HL-60 (cell line): ENCODE measurements around the gene GPATCH8.
A peak's percentile ranks its signal among the peaks of the same experiment; 100 is the strongest.

Source experiments
- DNase-seq, 2 experiments: peaks; one replicate each; pipeline ENCODE4 v3.0.0-alpha.2; 2010 to 2020; ENCODE audit warnings: low read depth in 1 of 2, low spot score in 1 of 2
- H3K27ac ChIP-seq: fragments of 250-450 bp; sonication (Bioruptor Pico); replicated peaks from 2 replicates; pipeline ENCODE4 v1.5.1; 2020; ENCODE audit warnings: mild to moderate bottlenecking, moderate library complexity
- H3K27me3 ChIP-seq: fragments of 250-450 bp; sonication (Bioruptor Pico); 2 replicates; pipeline ENCODE4 v1.5.1; 2021; ENCODE audit warnings: mild to moderate bottlenecking, moderate library complexity; ENCODE audit not compliant: insufficient read depth, poor library complexity, severe bottlenecking
- H3K4me3 ChIP-seq: replicated peaks from 2 replicates; pipeline ENCODE4 v1.5.1; 2011; ENCODE audit warnings: mild to moderate bottlenecking, control low read depth, low read length; ENCODE audit not compliant: insufficient read depth
- GABPA ChIP-seq: IDR thresholded peaks from 2 replicates; pipeline ENCODE4 v1.6.1; 2012; ENCODE audit warnings: low read depth
- POLR2AphosphoS5 ChIP-seq: IDR thresholded peaks from 2 replicates; pipeline ENCODE4 v1.6.1; 2012; ENCODE audit warnings: low read depth
- SPI1 ChIP-seq: IDR thresholded peaks from 2 replicates; pipeline ENCODE4 v1.6.1; 2012; ENCODE audit warnings: low read depth, mild to moderate bottlenecking, borderline replicate concordance
- TF ChIP-seq, protein P1 (sequence below): IDR thresholded peaks from one replicate; pipeline ENCODE4 v1.5.1; 2011; ENCODE audit warnings: low read length, control low read depth, inconsistent platforms; ENCODE audit not compliant: insufficient read depth
- TF ChIP-seq, protein P2 (sequence below): IDR thresholded peaks from 2 replicates; pipeline ENCODE4 v1.6.1; 2012; ENCODE audit warnings: low read depth; ENCODE audit not compliant: insufficient replicate concordance

GPATCH8 gene

DNA sequence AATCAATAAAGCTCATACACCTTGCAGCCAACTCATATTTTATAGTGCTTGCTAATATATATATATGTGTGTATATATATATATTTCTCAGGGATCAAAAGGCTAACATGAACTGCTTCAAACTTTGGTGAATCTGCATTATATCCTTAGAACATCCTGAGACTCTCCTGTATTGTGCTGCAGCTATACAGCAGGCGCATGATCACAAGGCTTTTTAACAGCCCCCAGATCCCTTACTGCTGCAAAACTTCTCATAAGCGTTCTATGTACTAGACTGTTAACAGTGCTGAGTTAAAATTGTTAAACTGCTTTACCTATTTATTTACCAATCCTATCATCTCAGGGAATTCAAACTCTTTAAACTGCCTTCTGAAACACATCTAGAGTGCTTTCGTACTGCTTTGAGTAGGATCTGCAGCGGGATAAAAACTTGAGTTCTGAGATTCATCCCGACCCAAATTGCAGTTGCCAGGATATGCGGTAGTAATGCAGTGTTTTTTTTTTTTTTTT, 1.3 kb downstream of the GPATCH8 start:
- no peaks in the 10 kb centered on the region for H3K27me3 ChIP-seq
- H3K27ac ChIP-seq, result no peak overlapping the region; the same call in 1 of the 2 replicates
- H3K4me3 ChIP-seq, result peak overlapping the region; percentile 93
- no peak for DNase-seq
- TF ChIP-seq, protein P1, sequence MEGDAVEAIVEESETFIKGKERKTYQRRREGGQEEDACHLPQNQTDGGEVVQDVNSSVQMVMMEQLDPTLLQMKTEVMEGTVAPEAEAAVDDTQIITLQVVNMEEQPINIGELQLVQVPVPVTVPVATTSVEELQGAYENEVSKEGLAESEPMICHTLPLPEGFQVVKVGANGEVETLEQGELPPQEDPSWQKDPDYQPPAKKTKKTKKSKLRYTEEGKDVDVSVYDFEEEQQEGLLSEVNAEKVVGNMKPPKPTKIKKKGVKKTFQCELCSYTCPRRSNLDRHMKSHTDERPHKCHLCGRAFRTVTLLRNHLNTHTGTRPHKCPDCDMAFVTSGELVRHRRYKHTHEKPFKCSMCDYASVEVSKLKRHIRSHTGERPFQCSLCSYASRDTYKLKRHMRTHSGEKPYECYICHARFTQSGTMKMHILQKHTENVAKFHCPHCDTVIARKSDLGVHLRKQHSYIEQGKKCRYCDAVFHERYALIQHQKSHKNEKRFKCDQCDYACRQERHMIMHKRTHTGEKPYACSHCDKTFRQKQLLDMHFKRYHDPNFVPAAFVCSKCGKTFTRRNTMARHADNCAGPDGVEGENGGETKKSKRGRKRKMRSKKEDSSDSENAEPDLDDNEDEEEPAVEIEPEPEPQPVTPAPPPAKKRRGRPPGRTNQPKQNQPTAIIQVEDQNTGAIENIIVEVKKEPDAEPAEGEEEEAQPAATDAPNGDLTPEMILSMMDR, result no peak
- TF ChIP-seq SPI1 (no peak), GABPA (no peak), POLR2AphosphoS5 (no peak)
- TF ChIP-seq, protein P2, sequence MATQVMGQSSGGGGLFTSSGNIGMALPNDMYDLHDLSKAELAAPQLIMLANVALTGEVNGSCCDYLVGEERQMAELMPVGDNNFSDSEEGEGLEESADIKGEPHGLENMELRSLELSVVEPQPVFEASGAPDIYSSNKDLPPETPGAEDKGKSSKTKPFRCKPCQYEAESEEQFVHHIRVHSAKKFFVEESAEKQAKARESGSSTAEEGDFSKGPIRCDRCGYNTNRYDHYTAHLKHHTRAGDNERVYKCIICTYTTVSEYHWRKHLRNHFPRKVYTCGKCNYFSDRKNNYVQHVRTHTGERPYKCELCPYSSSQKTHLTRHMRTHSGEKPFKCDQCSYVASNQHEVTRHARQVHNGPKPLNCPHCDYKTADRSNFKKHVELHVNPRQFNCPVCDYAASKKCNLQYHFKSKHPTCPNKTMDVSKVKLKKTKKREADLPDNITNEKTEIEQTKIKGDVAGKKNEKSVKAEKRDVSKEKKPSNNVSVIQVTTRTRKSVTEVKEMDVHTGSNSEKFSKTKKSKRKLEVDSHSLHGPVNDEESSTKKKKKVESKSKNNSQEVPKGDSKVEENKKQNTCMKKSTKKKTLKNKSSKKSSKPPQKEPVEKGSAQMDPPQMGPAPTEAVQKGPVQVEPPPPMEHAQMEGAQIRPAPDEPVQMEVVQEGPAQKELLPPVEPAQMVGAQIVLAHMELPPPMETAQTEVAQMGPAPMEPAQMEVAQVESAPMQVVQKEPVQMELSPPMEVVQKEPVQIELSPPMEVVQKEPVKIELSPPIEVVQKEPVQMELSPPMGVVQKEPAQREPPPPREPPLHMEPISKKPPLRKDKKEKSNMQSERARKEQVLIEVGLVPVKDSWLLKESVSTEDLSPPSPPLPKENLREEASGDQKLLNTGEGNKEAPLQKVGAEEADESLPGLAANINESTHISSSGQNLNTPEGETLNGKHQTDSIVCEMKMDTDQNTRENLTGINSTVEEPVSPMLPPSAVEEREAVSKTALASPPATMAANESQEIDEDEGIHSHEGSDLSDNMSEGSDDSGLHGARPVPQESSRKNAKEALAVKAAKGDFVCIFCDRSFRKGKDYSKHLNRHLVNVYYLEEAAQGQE, result no peak

DNA sequence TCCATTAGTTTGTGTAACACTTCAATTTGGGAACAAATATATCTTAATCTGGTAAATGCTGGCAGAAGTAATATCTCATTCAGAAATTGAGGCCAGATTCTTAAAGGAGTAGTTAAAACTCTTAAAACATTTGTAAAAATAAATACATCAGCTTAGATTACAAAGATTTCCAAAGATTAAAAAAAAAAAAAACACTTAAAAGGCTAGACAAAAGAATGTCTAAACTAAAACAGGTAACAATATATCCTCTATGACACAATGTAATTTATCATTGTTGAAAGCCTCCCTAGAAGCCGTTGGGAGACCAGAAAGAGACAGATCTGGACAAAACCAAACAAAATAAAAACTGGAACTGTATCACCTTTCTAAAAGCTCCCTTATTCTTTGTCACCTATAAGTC, 3.5 kb downstream of the GPATCH8 start:
- H3K4me3 ChIP-seq, result no peak overlapping the region
- DNase-seq, result no peak
- H3K27me3 ChIP-seq, result no peaks in the 10 kb centered on the region
- H3K27ac ChIP-seq, result no peak overlapping the region
- TF ChIP-seq POLR2AphosphoS5, result no peak
- TF ChIP-seq, protein P1, result no peak

DNA sequence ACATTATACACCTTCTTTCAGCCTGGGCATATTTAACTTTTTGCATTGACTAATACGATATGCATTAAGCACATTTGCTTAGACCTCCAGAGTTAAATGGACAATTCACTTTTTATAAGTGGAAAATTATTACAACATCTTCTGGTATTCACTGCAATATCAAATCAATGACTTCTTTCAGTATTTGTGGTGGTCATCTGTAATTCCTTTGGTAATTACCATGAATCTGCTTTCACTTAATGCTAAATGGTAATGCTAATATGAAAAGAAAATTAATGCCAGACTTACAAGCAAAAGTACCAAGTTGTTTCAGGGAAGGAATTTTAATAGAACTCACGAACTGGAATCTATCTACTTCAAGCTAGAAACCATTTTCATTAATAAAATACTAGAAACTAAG, 6.4 kb downstream of the GPATCH8 start:
- no peak overlapping the region for H3K4me3 ChIP-seq
- H3K27me3 ChIP-seq, result no peaks in the 10 kb centered on the region
- no peak for DNase-seq
- H3K27ac ChIP-seq, result no peak overlapping the region
- no peak for TF ChIP-seq POLR2AphosphoS5
- TF ChIP-seq, protein P1, result no peak
- no peak for TF ChIP-seq SPI1

DNA sequence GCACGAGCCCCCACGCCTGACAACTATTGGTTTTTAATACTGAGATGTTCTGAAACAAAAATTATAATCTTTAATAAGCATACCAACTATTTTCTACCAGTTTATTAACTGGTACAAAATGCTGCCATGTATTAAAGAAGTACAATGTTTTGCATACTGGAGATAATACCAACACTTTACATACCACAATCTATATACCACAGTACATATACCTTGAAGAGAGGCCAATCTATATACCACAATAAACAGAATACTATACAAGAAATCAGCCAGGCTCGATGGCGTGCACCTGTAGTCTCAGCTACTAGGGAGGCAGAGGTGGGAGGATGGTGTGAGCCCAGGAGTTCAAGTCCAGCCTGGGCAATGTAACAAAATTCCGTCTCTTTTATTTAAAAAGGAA, 9.9 kb downstream of the GPATCH8 start:
- Histone ChIP-seq H3K27me3 (no peaks in the 10 kb centered on the region), H3K27ac (no peak overlapping the region), H3K4me3 (no peak overlapping the region)
- TF ChIP-seq, protein P1, result no peak
- TF ChIP-seq, protein P2, result no peak
- TF ChIP-seq GABPA (no peak), SPI1 (no peak), POLR2AphosphoS5 (no peak)
- no peak for DNase-seq
